Dermis blood vessel endothelial cell (primary cell): ENCODE measurements around the gene AP1M1. TPM values are rescaled to one million over a fixed set of nuclear protein-coding genes. Genes with fewer than 3 reads are reported as not detected.

Experiments used
- DNase-seq: peaks from one replicate; pipeline ENCODE4 v3.0.0; 2010
- total RNA-seq: library from RNA; depleted of rRNA; stranded (reverse); fragments of >200 nt; gene quantifications from 2 replicates; pipeline ENCODE4 v1.2.3, GENCODE V29; 2014

Gene AP1M1
- total RNA-seq, 1 donor from 2014 or later, result 65.9 TPM

DNA sequence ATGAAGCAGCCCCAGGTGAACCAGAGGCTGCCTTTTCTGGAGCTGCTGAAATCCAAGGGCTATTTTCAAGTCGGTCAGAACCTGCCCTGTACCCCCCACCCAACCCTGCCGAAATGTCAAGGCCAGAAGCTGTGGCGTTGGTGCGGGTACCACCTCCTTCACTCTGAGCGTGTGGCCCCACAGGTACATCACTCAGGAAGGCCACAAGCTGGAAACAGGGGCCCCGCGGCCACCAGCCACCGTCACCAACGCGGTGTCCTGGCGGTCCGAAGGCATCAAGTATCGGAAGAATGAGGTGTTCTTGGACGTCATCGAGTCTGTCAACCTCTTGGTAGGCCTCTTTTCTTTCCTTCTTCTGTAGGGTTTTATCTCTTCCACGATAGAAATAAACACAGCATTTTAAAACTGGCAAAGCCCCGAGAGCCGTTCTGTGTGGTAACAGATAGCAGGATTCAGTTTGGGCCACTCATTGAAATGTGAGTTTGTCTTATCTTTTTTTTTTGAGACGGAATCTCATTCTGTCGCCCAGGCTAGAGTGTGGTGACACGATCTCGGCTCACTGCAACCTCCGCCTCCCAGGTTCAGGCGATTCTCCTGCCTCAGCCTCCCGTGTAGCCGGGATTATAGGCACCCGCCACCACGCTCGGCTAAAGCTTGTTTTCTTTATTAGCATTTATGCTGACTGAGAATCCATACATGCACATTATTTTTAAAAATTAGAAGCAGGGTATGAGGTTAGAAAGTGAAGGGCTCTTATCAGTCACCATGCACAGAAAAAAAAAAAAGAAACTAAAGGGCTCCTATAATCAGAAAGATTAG, 11.3 kb downstream of the AP1M1 start:
- DNase-seq, result no peak

GRCh38 chr19:16210168-16210567, 12.5 kb downstream of the AP1M1 start:
- no peak for DNase-seq

DNA sequence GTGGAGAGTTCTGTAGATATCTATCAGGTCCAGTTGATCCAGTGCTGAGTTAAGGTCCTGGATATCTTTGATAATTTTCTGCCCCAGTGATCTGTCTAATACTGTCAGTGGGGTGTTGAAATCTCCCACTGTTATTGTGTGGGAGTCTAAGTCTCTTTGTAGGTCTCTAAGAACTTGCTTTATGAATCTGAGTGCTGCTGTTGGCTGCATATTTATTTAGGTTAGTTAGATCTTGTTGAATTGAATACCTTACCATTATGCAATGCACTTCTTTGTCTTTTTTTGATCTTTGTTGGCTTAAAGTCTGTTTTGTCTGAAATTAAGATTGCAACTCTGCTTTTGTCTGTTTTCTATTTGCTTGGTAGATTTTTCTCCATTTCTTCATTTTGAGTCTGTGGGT, 15.4 kb downstream of the AP1M1 start:
- no peak for DNase-seq

- DNase-seq, result no peak
These were observed 19.3 kb downstream of the AP1M1 start for GRCh38 chr19:16216744-16217670.

- no peak for DNase-seq
These were observed 20.2 kb downstream of the AP1M1 start for GRCh38 chr19:16217716-16218451.

DNA sequence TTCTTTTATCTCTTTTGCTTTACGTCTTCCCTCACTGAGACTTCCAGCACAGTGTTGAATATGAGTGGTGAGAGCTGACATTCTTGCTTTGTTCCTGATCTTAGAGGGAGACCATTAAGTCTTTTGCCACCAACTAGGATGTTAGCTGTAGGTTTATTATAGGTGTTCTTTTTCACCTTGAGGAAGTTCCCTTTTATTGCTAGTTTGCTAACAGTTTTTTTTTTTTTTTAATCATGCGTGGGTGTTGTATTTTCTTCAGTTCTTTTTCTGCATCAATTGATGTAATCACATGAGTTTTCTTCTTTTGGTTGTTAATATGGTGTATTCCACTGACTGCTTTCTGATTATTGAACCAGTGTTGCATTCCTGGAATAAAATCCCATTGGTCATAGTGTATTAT, 21.1 kb downstream of the AP1M1 start:
- no peak for DNase-seq

- DNase-seq, result no peak
These were observed 25.1 kb downstream of the AP1M1 start for GRCh38 chr19:16222806-16223205.

DNA sequence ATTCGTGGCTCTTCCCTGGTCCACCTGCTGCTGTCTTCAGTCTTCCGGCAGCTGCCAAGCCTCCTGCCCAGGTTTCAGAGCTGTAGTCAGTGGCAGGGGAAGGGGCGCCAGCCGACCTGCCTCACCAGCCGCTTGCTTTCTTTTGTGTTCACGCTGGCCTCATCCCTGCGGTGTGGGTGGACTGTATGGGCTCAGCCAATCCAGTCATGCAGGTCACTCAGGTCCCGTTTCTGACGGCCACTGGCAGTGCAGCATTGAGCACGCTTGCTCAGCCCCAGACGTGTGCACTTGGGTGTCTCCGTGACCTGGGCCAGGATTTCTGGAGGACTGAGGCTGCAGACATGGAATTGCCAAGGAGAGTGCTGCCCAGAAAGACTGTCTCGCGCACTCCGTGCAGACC, 26.0 kb downstream of the AP1M1 start:
- no peak for DNase-seq

- no peak for DNase-seq
These were observed 26.8 kb downstream of the AP1M1 start for GRCh38 chr19:16224293-16225045.

DNA sequence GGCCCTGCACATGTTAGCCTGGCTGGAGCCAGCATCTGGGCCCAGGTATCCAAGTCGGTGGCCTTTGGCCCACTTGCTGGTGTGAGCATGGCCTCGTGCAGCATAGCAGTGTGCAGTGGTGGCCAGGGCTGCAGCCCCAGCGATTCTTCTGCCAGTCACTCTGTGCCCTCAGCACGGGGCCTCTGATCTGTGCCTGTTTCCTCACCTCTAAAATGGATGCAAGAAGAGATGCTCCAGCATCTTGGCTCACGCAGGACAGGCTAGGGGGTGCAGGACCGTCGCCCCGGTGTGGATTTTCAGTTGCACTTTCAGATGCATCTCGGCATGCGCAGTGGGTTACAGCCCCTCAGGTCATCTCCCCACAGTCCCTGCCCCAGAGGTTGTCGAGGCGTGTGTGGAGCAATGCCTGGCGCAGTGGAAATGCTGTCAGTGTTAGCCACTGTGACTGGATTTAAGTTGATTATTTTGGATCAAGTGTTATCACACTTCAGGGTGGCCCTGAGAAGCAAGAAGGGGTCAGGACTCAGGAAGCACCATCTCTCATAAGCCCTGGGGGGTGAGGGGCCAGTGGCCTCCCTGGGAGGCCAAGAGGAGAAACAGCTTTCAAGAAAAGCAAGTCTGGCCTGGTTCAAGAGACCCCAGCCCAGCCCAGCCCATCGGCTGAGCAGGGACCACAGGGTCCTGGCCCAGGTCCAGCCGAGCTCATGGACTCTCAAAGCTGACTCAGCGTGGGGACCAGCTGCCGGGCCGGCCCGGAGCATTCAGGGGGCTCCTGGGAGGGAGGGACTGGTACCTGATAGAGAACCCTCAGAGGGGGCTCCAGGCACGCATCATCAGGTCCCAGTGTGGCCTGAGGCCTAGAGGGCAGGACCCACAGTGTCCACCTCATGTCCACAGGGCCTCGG, 27.8 kb downstream of the AP1M1 start:
- no peak for DNase-seq

- DNase-seq, result no peak
These were observed 28.5 kb downstream of the AP1M1 start for GRCh38 chr19:16226184-16226591.

- no peak for DNase-seq
These were observed 29.4 kb downstream of the AP1M1 start for GRCh38 chr19:16226878-16227836.

- no peak for DNase-seq
These were observed 30.3 kb downstream of the AP1M1 start for GRCh38 chr19:16227837-16228636.

DNA sequence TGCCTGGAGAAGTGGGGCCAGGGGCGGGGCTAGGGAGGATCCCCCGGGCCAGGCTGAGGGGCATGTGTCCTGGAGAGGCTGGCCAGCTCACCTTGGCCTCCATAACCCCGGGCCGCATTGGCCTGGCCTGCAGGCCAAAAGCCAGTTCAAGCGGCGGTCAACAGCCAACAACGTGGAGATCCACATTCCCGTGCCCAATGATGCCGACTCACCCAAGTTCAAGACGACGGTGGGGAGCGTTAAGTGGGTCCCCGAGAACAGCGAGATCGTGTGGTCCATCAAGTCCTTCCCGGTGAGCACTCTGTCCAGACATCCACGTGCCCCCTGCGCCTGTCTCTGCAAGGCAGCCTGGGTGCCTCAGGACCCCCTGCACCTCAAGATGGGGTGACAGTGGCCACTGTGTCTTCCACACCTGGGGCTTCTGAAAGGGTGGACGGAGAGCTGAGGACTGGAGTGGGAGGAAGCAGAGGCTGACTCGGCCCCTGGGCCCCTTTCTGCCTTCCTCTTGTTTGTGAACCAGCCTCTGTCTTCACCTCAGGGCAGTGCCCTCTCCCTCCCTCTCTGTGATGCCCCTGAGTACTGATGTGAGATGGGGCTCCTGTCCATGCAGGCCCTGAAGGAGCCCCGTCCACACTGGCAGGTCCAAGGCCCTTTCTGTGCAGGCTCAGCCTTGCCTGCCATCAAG, 31.1 kb downstream of the AP1M1 start:
- no peak for DNase-seq

DNA sequence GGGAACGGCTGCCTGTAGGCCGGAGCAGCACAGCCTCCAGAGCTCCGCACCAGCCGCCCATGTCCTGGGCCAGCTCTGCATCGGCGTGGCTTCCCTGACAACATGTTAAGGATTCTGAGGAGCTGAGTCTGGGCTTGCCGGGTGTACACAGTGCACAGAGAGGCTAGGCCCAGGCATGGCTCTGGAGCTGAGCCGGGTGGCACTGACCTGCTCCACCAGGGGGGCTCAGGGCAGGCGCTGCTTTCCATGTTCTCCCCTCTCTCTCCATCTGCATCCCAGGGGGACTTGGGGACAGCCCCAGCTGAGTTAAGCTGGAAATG, 31.6 kb downstream of the AP1M1 start:
- DNase-seq, result no peak

- DNase-seq, result no peak
These were observed 34.4 kb downstream of the AP1M1 start for GRCh38 chr19:16232127-16232526.

DNA sequence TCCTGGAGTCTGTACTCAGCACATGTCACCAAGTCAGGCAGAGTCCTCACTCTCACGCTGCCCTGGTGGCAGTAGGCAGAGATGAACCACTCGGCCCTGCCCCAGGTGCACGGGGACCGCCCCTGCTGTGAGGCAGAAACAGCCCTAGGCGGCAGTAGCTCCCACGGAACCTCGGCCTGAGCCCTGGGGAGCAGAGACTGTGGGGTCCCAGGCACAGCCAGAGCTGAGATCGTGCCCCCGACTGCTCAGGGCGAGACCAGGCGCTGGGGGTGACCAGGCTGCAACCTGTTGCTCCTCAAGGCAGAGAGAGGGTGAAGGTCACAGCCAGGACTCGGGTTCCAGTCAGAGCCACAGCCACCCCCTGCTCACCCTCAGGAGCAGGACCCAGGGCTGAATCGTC, 34.9 kb downstream of the AP1M1 start:
- DNase-seq, result no peak

- DNase-seq, result no peak
These were observed 35.5 kb downstream of the AP1M1 start for GRCh38 chr19:16233081-16233776.
